Fibroblast of mammary gland (primary cell): ENCODE measurements around the gene ZNF157.

Experiments used
- DNase-seq: peaks from one replicate; pipeline ENCODE4 v3.0.0-alpha.2; 2010; ENCODE audit warnings: low read depth
- H3K4me3 ChIP-seq: 2 replicates; pipeline ENCODE4 v1.5.1; 2011; ENCODE audit warnings: low read depth, mild to moderate bottlenecking, low read length, moderate library complexity; ENCODE audit not compliant: control insufficient read depth
- CTCF ChIP-seq: conservative IDR thresholded peaks from 2 replicates; pipeline ENCODE4 v1.5.1; 2011; ENCODE audit warnings: low read depth, low read length, inconsistent platforms; ENCODE audit not compliant: control insufficient read depth, insufficient read depth

Gene ZNF157

GRCh38 chrX:47460561-47460960, 90.2 kb downstream of the ZNF157 start:
- no peak for DNase-seq
- no peak overlapping the region for H3K4me3 ChIP-seq
- TF ChIP-seq CTCF, result no peak
